Posterior vena cava (tissue), 2 donors: ENCODE data around the gene DDX39A. TPM values are rescaled to one million over a fixed set of nuclear protein-coding genes. Genes with fewer than 3 reads are reported as not detected.

Experiments used
- DNase-seq: peaks from one replicate; pipeline ENCODE4 v3.0.0-alpha.2; 2020; ENCODE audit warnings: low spot score
- intact Hi-C, 2 donors: fragments of 100-400 bp; cut with DNase I; formaldehyde crosslinking; loops; one replicate each; pipeline versions ENCODE4 v1.14.1 to v1.14.2; 2022 to 2023
- total RNA-seq, 2 donors: library from RNA; stranded (reverse); fragmentation: NEBNext Ultra II Directional; extraction: Animal tissue kit (Norgen Biotek cat#: 25700); gene quantifications; one replicate each; pipeline ENCODE4 v1.2.1, GENCODE V29; 2021
- donor health status: DM: yes; HTN: yes; CAD: no.
- donor health status: DM: yes; HTN: yes; CAD: no.

DDX39A gene
- total RNA-seq, 2 donors from 2014 or later, result 37.4 to 38.7 TPM

- intact Hi-C loops, result no loop called here
- DNase-seq, result no peak
Observed at GRCh38 chr19:14437578-14438140, 18.5 kb upstream of the DDX39A start.

GRCh38 chr19:14435320-14436050 lies 16.3 kb upstream of the DDX39A start:
- intact Hi-C loops, result no loop called here
- DNase-seq, result no peak

- DNase-seq, result peak; percentile 92
- intact Hi-C loops, result no loop called here
Observed at GRCh38 chr19:14434543-14435319, 15.6 kb upstream of the DDX39A start.

- intact Hi-C loops, result no loop called here
- no peak for DNase-seq
Observed at GRCh38 chr19:14433554-14434501, 14.7 kb upstream of the DDX39A start.

- intact Hi-C loops, result no loop called here
- peak; percentile 83 for DNase-seq
Observed at GRCh38 chr19:14432791-14433553, 13.8 kb upstream of the DDX39A start, which contains the start of gene PKN1. Gene PKN1, plus strand, starts transcription at chr19:14433306. Its CDS starts 216 bp downstream, at chr19:14433522.

GRCh38 chr19:14430712-14431111 lies 11.6 kb upstream of the DDX39A start:
- intact Hi-C loops, result no loop called here
- DNase-seq, result no peak

- intact Hi-C loops, result no loop called here
Observed at GRCh38 chr19:14428882-14429416, 9.8 kb upstream of the DDX39A start.

GRCh38 chr19:14427461-14427860 lies 8.3 kb upstream of the DDX39A start:
- intact Hi-C loops, result loop anchor here in 1 of 2 donors (1.0 kb wide), 1 partner anchor 32 kb away; no protein-coding TSS in a partner anchor
- no peak for DNase-seq

More at GRCh38 chr19:14428882-14429416, 9.8 kb upstream of the DDX39A start:
- no peak for DNase-seq

- no peak for DNase-seq
Observed at GRCh38 chr19:14425696-14426138, 6.6 kb upstream of the DDX39A start.

GRCh38 chr19:14418856-14419105 lies 360 bp downstream of the DDX39A start:
- intact Hi-C loops, result loop anchor here in 1 of 2 donors (10.0 kb wide), 1 partner anchor 54 kb away; no protein-coding TSS in a partner anchor
- no peak for DNase-seq

More at GRCh38 chr19:14425696-14426138, 6.6 kb upstream of the DDX39A start:
- intact Hi-C loops, result no loop called here

GRCh38 chr19:14416817-14417231 lies 2.3 kb downstream of the DDX39A start:
- no peak for DNase-seq
- intact Hi-C loops, result loop anchor here in 1 of 2 donors (10.0 kb wide), 1 partner anchor 52 kb away; no protein-coding TSS in a partner anchor

GRCh38 chr19:14414926-14415690 lies 4.0 kb downstream of the DDX39A start:
- intact Hi-C loops, result loop anchor here in 1 of 2 donors (10.0 kb wide), 1 partner anchor 50 kb away; no protein-coding TSS in a partner anchor
- DNase-seq, result no peak

GRCh38 chr19:14413693-14414181 lies 5.4 kb downstream of the DDX39A start:
- intact Hi-C loops, result loop anchor here in 1 of 2 donors (10.0 kb wide), 1 partner anchor 49 kb away; no protein-coding TSS in a partner anchor
- DNase-seq, result no peak

GRCh38 chr19:14412996-14413692 lies 6.0 kb downstream of the DDX39A start:
- intact Hi-C loops, result loop anchor here in 1 of 2 donors (10.0 kb wide), 1 partner anchor 48 kb away; no protein-coding TSS in a partner anchor
- no peak for DNase-seq

GRCh38 chr19:14412324-14412995 lies 6.7 kb downstream of the DDX39A start:
- DNase-seq, result no peak
- intact Hi-C loops, result loop anchor here in 1 of 2 donors (10.0 kb wide), 1 partner anchor 48 kb away; no protein-coding TSS in a partner anchor

- DNase-seq, result no peak
- intact Hi-C loops, result loop anchor here in 1 of 2 donors (10.0 kb wide), 1 partner anchor 47 kb away; no protein-coding TSS in a partner anchor
Observed at GRCh38 chr19:14411938-14412245, 7.2 kb downstream of the DDX39A start.
